SKM-1 (cell line): ENCODE measurements around the gene CTSE.
"Not testable (repeated sequence)": the region's sequence is repeated elsewhere in the genome, so short reads cannot be mapped to it uniquely, and the experiment has no call there.

Experiments used
- DNase-seq: peaks from one replicate; lab custom pipeline; 2025; ENCODE audit not compliant: unreplicated experiment; lab: John Stamatoyannopoulos, UW

Gene CTSE

DNA sequence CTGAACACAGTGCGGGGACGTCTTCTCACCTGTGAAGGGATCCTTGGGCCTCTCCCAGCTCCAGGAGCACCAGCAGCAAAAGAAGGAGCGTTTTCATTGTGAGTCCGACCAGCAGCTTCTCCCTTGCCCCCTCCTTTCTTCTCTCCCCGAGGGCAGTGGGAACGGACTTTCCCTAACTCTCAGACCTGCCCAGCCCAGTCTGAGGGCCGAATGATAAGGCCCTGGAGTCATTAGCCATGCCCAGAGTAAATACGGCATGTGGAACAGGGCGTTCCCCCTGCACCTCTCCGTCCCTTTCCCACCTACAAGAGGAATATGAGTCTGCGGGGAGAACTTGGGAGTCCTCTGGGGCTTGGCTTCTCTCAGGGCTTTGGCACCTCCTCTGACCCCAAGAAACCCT is at the start of gene CTSE:
CTSE (minus strand) TSS at position 201 of the 400 bp plus-strand sequence; CDS start at position 97, 104 bp downstream.
- DNase-seq: no peak

DNA sequence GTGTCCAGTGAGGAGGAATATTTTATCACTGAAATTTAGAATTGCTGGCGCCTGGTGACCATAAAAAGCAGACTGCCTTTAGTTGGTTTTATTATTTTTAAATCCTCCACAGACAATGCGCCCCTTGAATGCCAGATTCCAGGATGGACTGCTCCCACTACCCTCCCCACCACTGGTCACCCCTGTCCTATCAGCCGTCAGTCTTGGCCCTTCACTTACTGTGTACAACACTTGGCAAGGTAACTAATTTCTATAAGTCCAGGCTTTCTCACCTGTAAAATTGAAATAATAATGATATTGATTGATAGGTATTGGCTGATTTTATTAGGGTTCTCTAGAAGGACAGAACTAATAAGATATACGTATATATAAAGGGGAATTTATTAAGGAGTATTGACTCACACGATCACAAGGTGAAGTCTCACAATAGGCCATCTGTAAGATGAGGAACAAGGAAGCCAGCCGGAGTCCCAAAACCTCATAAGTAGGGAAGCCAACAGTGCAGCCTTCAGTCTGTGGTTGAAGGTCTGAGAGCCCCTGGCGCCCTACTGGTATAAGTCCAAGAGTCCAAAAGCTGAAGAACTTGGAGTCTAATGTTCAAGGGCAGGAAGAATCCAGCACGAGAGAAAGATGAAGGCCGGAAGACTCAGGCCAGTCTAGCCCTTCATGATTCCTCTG is 47.1 kb upstream of the CTSE start:
- DNase-seq: no peak

DNA sequence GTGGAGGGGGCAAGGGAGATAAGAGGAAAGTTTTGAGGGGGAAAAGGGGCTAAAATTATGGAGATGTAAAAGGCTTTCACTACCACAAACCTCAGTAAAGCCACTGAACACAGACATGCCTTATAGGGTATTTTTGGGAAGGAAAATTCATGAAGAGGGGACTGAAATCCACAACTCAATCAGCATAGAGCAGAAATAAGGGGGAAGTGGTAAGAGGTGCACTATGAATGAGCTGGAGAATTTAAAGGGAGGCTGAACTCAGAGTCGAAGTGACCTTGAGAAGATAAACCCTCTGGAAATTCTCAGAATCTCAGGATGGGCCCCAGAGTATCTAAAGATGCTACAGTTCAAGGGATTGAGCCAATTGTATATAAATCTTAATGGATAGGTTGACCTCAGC is 44.6 kb upstream of the CTSE start:
- DNase-seq: no peak

DNA sequence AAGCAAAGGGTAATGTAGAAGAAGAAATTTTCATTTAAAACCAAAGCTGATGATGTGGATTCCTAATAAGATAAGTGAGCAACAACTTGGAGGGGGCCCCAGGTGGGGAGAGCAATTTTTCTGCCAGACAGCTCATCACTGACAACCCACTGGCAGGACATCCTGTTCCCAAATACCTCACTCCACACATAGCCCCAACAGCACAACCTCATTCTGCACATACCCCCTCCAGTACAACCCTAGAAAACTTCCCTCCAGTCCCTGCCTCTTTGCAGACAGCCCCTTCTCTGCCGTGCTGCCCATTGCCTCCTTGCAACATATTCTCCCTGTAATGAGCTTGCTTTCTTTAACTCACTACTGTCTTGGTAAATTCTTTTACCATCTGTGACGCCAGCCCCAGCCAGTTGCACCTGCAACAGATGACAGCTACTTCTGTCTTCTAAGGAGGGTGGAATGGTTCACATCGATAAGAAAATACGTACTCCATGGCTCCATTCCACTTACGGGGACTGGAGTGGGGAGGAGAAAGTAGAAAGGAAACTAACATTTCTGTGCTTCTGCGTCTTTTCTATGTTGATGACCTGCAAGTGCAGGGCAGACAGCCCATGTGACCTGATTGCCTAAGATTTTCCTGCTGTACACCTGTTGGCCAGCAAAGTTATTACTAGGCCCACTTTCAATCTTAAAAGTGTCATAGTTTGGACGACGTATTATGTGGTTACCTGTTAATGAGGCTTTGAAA is 44.0 kb upstream of the CTSE start:
- no peak for DNase-seq

DNA sequence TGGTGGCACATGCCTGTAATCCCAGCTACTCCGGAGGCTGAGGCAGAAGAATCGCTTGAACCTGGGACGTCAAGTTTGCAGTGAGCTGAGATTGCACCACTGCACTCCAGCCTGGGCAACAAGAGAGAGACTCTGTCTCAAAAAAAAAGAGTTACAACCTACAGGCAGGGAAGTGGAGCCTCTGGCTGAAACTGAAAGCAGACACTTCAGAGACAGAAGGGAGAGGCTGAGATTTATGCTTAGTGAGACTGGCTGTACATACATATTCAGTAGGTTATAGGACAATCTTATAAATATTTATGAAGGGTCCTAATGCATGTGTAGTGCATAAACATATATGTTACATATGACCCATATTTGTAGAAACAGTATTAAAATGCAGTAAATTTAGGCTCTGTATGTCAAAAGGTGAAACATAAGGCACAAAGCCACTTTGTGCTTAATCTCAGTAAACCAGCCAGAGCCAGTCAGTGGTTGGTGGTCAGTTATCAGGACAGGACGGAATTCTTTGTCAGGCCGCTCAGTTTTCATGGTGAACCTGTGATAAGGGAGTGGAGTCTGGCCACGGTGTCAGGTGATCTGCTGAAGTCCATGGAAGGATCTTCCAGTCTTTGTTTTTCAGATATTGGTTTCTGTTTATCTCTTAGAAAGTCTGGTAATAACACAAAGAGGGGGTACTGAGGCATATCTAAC is 42.9 kb upstream of the CTSE start:
- DNase-seq: no peak

DNA sequence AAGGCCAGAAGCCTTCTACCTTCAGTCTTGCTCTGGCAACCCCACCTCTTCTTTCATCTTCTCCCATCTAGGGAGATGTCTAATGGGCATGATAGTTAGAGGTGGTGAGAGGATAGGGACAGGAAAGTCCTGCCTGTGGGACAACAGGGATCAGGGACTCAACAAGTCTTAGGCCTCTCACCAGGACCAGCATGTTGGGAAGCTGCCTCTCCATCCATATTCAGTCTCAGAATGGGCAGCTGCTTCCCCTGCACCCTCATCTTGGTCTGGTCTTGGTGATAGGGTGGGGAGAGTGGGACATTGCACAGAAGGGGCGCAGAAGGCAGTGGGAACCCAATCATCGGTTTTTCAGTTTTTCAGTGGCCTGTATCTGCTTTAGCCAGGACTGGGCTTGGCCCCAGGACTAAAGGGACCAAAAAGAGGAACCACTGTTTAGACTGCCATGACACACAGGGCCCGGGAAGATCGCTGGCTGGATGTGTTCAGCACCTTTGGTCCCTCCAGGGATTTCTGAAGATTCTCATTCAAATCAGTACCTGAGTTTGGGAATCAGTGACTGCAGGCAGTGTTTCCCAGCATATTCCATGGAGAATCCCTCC is 42.0 kb upstream of the CTSE start:
- DNase-seq: no peak

DNA sequence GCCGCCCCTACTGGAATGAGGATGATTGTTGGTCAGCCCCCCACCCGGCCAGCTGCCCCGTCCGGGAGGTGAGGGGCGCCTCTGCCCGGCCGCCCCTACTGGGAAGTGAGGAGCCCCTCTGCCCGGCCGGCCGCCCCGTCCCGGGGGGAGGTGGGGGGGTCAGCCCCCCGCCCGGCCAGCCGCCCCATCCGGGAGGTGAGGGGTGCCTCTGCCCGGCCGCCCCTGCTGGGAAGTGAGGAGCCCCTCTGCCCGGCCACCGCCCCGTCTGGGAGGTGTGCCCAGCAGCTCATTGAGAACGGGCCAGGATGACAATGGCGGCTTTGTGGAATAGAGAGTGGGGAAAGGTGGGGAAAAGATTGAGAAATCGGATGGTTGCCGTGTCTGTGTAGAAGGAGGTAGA is 40.8 kb upstream of the CTSE start:
- not testable (repeated sequence) for DNase-seq

DNA sequence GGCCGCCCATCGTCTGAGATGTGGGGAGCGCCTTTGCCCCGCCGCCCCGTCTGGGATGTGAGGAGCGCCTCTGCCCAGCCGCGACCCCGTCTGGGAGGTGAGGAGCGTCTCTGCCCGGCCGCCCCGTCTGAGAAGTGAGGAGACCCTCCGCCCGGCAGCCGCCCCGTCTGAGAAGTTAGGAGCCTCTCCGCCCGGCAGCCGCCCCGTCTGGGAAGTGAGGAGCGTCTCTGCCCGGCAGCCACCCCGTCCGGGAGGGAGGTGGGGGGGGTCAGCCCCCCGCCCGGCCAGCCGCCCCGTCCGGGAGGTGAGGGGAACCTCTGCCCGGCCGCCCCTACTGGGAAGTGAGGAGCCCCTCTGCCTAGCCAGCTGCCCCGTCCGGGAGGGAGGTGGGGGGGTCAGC is 40.3 kb upstream of the CTSE start:
- DNase-seq: not testable (repeated sequence)

DNA sequence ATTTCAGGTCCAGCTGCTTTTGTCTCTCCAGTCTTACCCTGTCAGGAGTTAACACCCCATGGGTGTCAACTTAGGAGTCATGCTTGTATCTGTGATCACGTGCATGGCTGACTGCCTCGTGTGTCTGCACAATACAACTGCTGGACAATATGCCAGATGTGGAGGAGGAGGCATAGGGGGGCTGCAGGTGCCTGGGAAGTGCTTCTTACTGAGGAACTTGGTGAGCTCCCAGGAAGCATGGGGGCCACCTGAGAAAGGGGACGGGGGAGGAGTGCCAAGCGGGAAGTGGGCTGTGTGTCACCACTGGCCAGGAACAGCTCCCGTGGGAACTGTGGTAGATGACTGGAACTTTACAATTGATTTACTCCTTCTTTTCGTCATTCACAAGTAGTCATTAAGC is 38.8 kb upstream of the CTSE start:
- no peak for DNase-seq

DNA sequence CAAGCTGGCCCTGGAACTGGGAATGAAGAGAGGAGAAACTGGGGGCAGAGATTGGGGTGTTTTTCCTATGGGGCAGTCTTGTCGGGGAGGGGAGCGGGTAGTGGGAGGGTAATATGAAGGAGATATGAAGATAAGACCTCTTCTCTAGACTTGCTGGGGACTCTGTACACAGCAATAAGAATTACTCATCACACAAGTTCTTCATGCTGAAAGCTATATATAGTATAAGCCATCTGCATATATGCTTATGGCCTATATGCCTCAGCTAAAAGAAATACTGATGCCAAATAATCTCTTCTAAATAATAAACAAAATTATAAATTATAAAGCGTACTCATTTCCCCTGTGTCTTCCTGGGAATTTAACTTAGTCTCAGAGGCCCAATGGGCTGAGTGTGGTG is 37.1 kb upstream of the CTSE start:
- DNase-seq: no peak

DNA sequence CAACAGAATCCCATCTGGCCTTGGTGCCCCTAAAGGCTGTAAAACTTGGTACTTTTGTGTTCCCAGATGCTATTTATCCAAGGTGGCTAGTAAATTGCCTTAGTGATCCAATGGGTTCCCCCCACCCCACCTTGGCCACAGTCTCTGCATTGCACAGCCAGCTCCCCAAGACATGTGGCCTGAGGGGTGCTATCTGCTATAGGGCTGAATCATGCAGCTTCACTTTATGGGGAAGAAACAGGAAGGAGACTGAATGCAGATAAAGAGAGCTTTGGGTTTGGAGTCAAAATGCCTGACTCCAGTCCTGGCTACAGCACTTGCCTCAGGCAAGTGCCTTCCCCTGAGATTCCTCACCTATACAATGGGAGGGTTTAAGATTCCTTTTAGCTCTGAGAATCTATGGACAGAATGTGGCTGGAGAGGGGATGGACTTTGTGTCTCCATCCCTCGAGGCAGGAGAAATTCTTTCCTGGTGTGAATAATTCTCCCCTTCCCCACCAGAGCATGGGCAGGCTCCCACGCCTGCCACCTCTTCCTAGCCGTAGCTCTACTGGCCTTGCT is 35.7 kb upstream of the CTSE start:
- no peak for DNase-seq

DNA sequence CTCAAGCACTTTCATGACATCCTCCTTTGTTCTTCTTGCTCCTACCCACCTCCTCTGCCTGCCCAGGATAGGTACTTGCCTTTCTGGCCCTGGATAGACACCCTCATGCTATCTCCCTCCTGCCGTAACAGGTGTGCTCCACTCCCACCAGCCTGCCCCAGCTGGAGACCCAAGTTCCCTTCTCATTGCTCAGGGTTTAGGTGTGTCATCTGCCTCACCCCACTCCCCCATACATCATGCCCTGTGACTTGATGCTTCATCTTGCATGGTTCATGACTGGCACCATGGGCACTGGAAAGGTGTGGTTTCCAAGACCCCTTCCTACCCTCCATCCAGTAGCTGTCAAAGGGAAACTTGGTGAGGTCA is 35.2 kb upstream of the CTSE start:
- DNase-seq: no peak

DNA sequence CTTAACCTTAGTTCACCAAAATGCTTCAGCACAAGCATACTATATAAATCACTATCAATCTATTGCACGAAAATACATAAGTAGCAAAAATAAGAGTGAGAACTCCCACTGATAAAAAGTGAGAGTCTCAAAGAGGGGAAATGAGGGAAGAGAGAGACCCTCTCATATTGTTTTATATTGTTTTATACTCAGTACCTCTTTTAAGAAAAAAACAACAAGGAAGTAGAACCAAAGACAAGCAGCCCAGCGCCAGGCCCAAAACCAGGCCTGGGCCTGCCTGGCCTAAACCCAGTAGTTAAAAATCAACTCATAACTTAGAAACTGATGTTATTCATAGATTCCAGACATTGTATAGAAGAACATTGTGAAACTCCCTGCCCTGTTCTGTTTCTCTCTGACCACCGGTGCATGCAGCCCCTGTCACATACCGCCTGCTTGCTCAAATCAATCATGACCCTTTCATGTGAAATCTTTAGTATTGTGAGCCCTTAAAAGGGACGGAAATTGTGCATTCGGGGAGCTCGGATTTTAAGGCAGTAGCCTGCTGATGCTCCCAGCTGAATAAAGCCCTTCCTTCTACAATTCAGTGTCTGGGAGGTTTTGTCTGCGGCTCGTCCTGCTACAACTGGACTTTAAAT is 34.7 kb upstream of the CTSE start:
- DNase-seq: not testable (repeated sequence)

DNA sequence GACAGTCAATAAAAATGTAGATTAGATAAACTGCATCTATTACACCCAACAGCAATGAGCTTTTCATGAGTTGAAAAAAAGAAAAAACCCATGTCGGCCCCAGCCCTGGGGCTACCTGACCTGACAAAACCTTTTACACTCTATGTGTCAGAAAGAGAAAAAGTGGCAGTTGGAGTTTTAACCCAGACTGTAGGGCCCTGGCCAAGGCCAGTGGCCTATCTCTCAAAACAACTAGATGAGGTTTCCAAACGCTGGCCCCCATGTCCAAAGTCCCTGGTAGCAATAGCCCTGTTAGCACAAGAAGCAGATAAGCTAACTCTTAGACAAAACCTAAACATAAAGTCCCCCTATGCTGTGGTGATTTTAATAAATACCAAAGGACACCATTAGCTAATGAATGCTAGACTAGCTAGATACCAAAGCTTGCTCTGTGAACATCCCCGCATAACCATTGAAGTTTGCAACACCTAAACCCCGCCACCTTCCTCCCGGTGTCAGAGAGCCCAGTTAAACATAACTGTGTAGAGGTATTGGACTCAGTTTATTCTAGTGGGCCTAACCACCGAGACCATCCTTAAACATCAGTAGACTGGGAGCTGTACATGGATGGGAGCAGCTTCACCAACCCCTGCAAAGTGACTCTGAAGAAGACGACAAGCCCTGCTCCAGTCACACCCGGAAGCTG is 32.1 kb upstream of the CTSE start:
- not testable (repeated sequence) for DNase-seq

DNA sequence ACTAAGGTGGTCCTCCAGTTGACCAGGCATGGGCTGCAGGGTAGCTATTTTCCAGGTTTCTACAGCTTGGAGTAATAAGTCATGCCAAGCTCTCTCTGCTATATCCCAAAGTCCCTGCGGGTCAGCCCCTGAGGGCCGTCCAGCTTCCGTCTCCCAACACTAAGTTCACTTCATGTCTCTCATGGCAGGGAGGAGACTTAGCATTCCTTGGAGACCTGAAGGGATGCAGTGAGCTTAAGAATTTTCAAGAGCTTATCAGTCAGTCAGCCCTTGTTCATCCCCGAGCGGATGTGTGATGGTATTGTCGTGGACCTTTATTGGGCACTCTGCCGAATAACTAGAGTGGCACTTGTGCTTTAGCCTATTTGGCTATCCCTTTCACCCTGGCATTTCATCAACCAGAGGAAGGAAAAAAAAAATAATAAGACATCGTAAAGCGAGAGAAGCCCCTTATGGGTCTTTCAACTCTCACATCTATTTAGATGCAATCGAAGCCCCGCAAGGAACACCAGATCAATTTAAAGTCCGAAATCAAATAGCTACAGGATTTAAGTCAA is 31.5 kb upstream of the CTSE start:
- DNase-seq: not testable (repeated sequence)

DNA sequence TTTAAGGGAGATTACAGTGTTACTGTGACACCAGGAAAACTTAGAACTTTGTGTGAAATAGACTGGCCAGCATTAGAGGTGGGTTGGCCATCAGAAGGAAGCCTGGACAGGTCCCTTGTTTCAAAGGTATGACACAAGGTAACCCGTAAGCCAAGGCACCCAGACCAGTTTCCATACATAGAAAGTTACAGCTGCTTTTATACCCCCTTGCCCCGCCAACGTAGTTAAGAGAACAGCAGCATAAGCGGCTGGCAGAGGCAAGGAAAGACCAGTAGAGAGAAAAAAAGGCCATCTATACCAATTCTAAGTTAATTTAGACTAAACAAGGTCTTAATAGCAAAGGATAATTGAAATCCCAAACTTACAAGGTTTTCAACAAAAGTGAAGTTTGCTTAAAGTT is 29.9 kb upstream of the CTSE start:
- DNase-seq: not testable (repeated sequence)

DNA sequence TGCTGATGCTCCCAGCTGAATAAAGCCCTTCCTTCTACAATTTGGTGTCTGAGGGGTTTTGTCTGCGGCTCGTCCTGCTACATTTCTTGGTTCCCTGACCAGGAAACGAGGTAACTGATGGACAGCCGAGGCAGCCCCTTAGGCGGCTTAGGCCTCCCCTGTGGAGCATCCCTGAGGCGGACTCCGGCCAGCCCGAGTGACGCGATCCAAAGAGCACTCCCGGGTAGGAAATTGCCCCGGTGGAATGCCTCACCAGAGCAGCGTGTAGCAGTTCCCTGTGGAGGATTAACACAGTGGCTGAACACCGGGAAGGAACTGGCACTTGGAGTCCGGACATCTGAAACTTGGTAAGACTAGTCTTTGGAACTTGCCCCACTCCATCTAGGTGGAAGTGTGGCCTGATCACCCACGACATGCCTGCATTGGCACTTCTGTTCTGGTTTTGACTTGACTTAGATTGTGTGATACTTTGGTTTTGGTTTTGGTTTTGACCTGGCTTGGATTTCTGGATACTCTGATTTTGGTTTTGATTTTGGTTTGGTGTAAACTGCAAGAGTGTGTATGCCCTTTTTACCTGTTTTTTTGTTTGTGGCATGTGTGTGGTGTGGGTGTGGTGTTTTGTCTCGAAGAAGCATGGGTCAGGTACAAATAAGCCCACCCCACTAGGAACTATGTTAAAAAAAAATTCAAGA is 29.4 kb upstream of the CTSE start, which contains the start of gene RHEX:
RHEX (plus strand) TSS at position 255 of the 692 bp plus-strand sequence. CDS start 44,656 bp downstream, outside the sequence.
- DNase-seq: not testable (repeated sequence)

DNA sequence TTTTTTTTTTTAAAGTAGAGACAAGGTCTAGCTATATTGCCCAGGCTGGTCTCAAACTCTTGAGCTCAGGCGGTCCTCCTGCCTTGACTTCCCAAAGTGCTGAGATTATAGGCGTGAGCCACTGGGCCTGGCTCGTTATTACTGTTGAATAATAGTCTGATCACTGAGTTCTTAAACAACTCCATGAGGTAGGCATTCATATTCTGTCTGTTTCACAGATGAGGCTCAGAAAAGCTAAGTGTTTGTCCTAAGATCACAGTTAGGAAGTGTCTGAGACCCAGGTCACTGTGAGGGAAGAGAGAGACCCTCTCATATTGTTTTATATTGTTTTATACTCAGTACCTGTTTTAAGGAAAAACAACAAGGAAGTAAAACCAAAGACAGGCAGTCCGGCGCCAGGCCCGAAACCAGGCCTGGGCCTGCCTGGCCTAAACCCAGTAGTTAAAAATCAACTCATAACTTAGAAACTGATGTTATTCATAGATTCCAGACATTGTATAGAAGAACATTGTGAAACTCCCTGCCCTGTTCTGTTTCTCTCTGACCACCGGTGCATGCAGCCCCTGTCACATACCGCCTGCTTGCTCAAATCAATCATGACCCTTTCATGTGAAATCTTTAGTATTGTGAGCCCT is 28.7 kb upstream of the CTSE start:
- DNase-seq: not testable (repeated sequence)
